ENCODE measurements around the gene NCKAP1. TPM values are rescaled to one million over a fixed set of nuclear protein-coding genes. Genes with fewer than 3 reads are reported as not detected.

The NCKAP1 gene
- total RNA-seq, 2 donors from 2014 or later = 128 to 136 TPM

DNA sequence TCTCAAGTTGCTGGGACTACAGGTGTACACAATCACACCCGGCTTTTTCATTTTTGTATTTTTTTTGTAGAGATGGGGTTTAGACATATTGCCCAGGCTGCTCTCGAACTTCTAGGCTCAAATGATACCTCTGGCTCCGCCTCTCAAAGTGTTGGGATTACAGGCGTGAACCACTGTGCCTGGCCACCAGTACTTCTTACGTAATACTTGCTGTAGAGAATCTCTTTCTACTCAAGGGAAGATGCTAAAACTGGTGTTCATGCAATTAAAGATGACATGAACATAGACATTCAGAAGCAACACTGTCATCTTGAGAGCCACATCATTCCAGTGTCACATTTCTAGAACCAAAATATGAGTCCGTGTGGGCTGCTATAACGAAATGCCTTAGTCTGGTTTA, 118.2 kb downstream of the NCKAP1 start:
- Histone ChIP-seq H3K9me3 (ENCODE audit: control insufficient read depth, low read length) (no peaks in the 10 kb centered on the region), H3K27ac (ENCODE audit: low read depth, low read length) (no peak overlapping the region), H3K9ac (ENCODE audit: extremely low read depth, low read length, poor library complexity, severe bottlenecking) (no peak overlapping the region), H3K4me3 (ENCODE audit: low read length) (no peak overlapping the region), H3K27me3 (ENCODE audit: control insufficient read depth, insufficient read depth, low read length, poor library complexity, severe bottlenecking) (no peaks in the 10 kb centered on the region), H3K36me3 (ENCODE audit: control insufficient read depth, insufficient read depth, low read length) (peaks cover 79% of the 10 kb centered on the region), H3K4me1 (ENCODE audit: control insufficient read depth, insufficient read depth, low read length) (no peaks in the 10 kb centered on the region)
- Mint-ChIP-seq H3K4me1 (no peaks in the 10 kb centered on the region), H3K9me3 (no peaks in the 10 kb centered on the region), H3K27ac (no peak overlapping the region), H3K4me3 (no peak overlapping the region), H3K27me3 (ENCODE audit: insufficient read depth) (no peaks in the 10 kb centered on the region), H3K36me3 (ENCODE audit: low read depth) (peaks cover 76% of the 10 kb centered on the region)
- no peak for TF ChIP-seq CTCF (conservative IDR thresholded peaks at IDR 0.05)
- WGBS, 2 experiments (ENCODE audit: insufficient coverage in 1 of 2, insufficient read length in 1 of 2) = 88 to 96% methylated on average over 3 to 7 of the region's 7 CpGs
- DNase-seq = no peak

DNA sequence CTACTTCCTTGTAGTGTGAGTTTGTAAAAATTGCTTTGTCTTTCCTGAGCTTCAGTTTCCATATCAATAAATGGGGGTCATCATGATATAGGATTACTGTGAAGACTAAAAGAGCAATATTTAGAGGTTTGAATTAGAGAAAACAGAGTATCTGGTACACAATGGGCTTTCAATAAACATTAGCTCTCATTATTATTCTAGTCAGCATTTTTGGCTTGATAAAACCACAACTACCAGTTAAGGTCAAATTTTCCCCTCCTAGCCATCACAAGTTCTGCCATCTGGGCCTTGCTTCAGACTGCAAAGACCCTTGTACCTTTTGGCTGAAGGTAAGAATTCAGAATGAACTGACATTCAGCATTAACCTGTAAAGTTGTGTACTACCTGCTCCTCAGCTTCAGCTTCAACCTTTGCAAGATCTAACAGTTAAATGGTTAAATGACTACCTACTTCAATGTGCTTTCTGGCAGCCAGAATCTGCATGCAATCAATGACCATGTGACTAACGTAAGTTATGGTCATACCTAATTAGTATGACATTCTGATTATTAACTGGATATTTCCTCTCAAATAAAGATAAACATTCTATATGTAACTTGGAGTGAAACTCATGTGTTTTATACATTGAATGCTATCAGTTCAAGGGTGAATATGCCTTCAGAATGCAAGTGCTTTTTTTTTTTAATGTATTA, 119.2 kb downstream of the NCKAP1 start:
- DNase-seq = no peak
- no peak for TF ChIP-seq CTCF (conservative IDR thresholded peaks at IDR 0.05)
- H3K36me3 ChIP-seq (ENCODE audit: control insufficient read depth, insufficient read depth, low read length) = peaks cover 78% of the 10 kb centered on the region
- H3K36me3 Mint-ChIP-seq (ENCODE audit: low read depth) = peaks cover 80% of the 10 kb centered on the region
- no peak overlapping the region for H3K4me3 ChIP-seq (ENCODE audit: low read length)
- WGBS, 2 experiments (ENCODE audit: insufficient coverage in 1 of 2, insufficient read length in 1 of 2) = 100% methylated on average over 1 of the region's 1 CpG; no CpG with 5 or more reads in 1 of the 2 experiments
- no peaks in the 10 kb centered on the region for H3K27me3 ChIP-seq (ENCODE audit: control insufficient read depth, insufficient read depth, low read length, poor library complexity, severe bottlenecking)
- H3K4me1 Mint-ChIP-seq = no peaks in the 10 kb centered on the region
- H3K4me1 ChIP-seq (ENCODE audit: control insufficient read depth, insufficient read depth, low read length) = no peaks in the 10 kb centered on the region
- no peaks in the 10 kb centered on the region for H3K9me3 ChIP-seq (ENCODE audit: control insufficient read depth, low read length)
- no peaks in the 10 kb centered on the region for H3K27me3 Mint-ChIP-seq (ENCODE audit: insufficient read depth)
- H3K27ac Mint-ChIP-seq = peak overlapping the region; percentile 66
- no peaks in the 10 kb centered on the region for H3K9me3 Mint-ChIP-seq
- no peak overlapping the region for H3K4me3 Mint-ChIP-seq
- H3K9ac ChIP-seq (ENCODE audit: extremely low read depth, low read length, poor library complexity, severe bottlenecking) = no peak overlapping the region
- no peak overlapping the region for H3K27ac ChIP-seq (ENCODE audit: low read depth, low read length)

- Mint-ChIP-seq H3K9me3 (no peaks in the 10 kb centered on the region), H3K27me3 (ENCODE audit: insufficient read depth) (no peaks in the 10 kb centered on the region), H3K27ac (no peak overlapping the region), H3K36me3 (ENCODE audit: low read depth) (peaks cover 81% of the 10 kb centered on the region), H3K4me3 (no peak overlapping the region), H3K4me1 (no peaks in the 10 kb centered on the region)
- no peak overlapping the region for H3K9ac ChIP-seq (ENCODE audit: extremely low read depth, low read length, poor library complexity, severe bottlenecking)
- no peak for DNase-seq
- H3K4me1 ChIP-seq (ENCODE audit: control insufficient read depth, insufficient read depth, low read length) = no peaks in the 10 kb centered on the region
- H3K4me3 ChIP-seq (ENCODE audit: low read length) = no peak overlapping the region
- TF ChIP-seq CTCF (conservative IDR thresholded peaks at IDR 0.05) = no peak
- no peaks in the 10 kb centered on the region for H3K27me3 ChIP-seq (ENCODE audit: control insufficient read depth, insufficient read depth, low read length, poor library complexity, severe bottlenecking)
- no peaks in the 10 kb centered on the region for H3K9me3 ChIP-seq (ENCODE audit: control insufficient read depth, low read length)
- no peak overlapping the region for H3K27ac ChIP-seq (ENCODE audit: low read depth, low read length)
- H3K36me3 ChIP-seq (ENCODE audit: control insufficient read depth, insufficient read depth, low read length) = peaks cover 79% of the 10 kb centered on the region
Observed at GRCh38 chr2:182917924-182918323, 120.3 kb downstream of the NCKAP1 start.
